HG02852 (cell line): ENCODE data around the gene CHKB.
A peak's percentile ranks its signal among the peaks of the same experiment; 100 is the strongest.
"Not testable (repeated sequence)": the region's sequence is repeated elsewhere in the genome, so short reads cannot be mapped to it uniquely, and the experiment has no call there.

Experiments
- ATAC-seq: cut with Tn5 transposase; IDR thresholded peaks from one replicate; pipeline ENCODE4 v1.9.1; 2021; ENCODE audit warnings: mild to moderate bottlenecking, moderate library complexity; ENCODE audit not compliant: unreplicated experiment

The CHKB gene

GRCh38 chr22:50582493-50583293 is at the start of gene CHKB:
TSS of gene CHKB (minus strand) at chr22:50582849. CDS start at chr22:50582781, 68 bp downstream.
- peak; percentile 85 for ATAC-seq

GRCh38 chr22:50630376-50630775 is 47.7 kb upstream of the CHKB start:
- no peak for ATAC-seq

- ATAC-seq, result no peak
Observed at GRCh38 chr22:50628543-50629134, 46.0 kb upstream of the CHKB start.

GRCh38 chr22:50627642-50628542 is 45.2 kb upstream of the CHKB start, which contains the start of gene ARSA:
TSS of gene ARSA (minus strand) at chr22:50628152. CDS start at chr22:50627779, 373 bp downstream.
- peak; percentile 81 for ATAC-seq

GRCh38 chr22:50626850-50627641 is 44.4 kb upstream of the CHKB start:
- no peak for ATAC-seq

- ATAC-seq, result no peak
Observed at GRCh38 chr22:50626314-50626849, 43.7 kb upstream of the CHKB start.

GRCh38 chr22:50625568-50626313 is 43.1 kb upstream of the CHKB start:
- ATAC-seq, result no peak

GRCh38 chr22:50625131-50625567 is 42.5 kb upstream of the CHKB start:
- ATAC-seq, result no peak

GRCh38 chr22:50624347-50625130 is 41.9 kb upstream of the CHKB start:
- no peak for ATAC-seq

GRCh38 chr22:50622723-50623327 is 40.2 kb upstream of the CHKB start:
- ATAC-seq, result no peak

GRCh38 chr22:50621948-50622722 is 39.5 kb upstream of the CHKB start:
- ATAC-seq, result no peak

GRCh38 chr22:50621356-50621880 is 38.8 kb upstream of the CHKB start:
- peak; percentile 50 for ATAC-seq

- ATAC-seq, result peak; percentile 50
Observed at GRCh38 chr22:50620593-50621355, 38.1 kb upstream of the CHKB start.

- ATAC-seq, result not testable (repeated sequence)
Observed at GRCh38 chr22:50614296-50614695, 31.6 kb upstream of the CHKB start.

GRCh38 chr22:50613291-50613981 is 30.8 kb upstream of the CHKB start:
- no peak for ATAC-seq
